Prostate gland (tissue), 2 donors: Measurements from ENCODE around the gene UBR2.

ENCODE experiments used
- CTCF ChIP-seq, 4 experiments: fragments of 200-600 bp in 2 of 4; fragments of 450-650 bp in 2 of 4; sonication (generic) in 2 of 4; IDR thresholded peaks; 1 replicate in 3 of 4; 2 replicates in 1 of 4; pipeline ENCODE4 v1.5.1; 2016 to 2019; ENCODE audit warnings: antibody characterized with exemption in 4 of 4, mild to moderate bottlenecking in 2 of 4, moderate library complexity in 2 of 4
- POLR2A ChIP-seq: fragments of 450-650 bp; IDR thresholded peaks from one replicate; pipeline ENCODE4 v1.6.1; 2016; ENCODE audit warnings: antibody characterized with exemption, mild to moderate bottlenecking
- POLR2AphosphoS5 ChIP-seq: sonication (generic); formaldehyde crosslinking; IDR thresholded peaks from one replicate; pipeline ENCODE4 v1.6.1; 2017; ENCODE audit warnings: antibody characterized with exemption

- TF ChIP-seq POLR2A (no peak), CTCF (IDR thresholded peaks at IDR 0.05) (no peak), POLR2AphosphoS5 (no peak)
Measured at GRCh38 chr6:42653851-42654250, 90.0 kb downstream of the UBR2 start.
